HG03439 (cell line): ENCODE measurements around the gene TMEM131L.
A peak's percentile ranks its signal among the peaks of the same experiment; 100 is the strongest.
"Not testable (repeated sequence)": the region's sequence is repeated elsewhere in the genome, so short reads cannot be mapped to it uniquely, and the experiment has no call there.

ENCODE experiments used
- ATAC-seq: cut with Tn5 transposase; IDR thresholded peaks from one replicate; pipeline ENCODE4 v1.9.1; 2021; ENCODE audit warnings: mild to moderate bottlenecking, moderate library complexity; ENCODE audit not compliant: unreplicated experiment

The TMEM131L gene

GRCh38 chr4:153447175-153447905 lies 18.8 kb upstream of the TMEM131L start:
- no peak for ATAC-seq

- ATAC-seq: no peak
These were observed 18.0 kb upstream of the TMEM131L start for GRCh38 chr4:153448003-153448731.

- no peak for ATAC-seq
These were observed 16.8 kb upstream of the TMEM131L start for GRCh38 chr4:153449338-153449737.

GRCh38 chr4:153450544-153450917 lies 15.6 kb upstream of the TMEM131L start:
- ATAC-seq: no peak

GRCh38 chr4:153451145-153451544 lies 15.0 kb upstream of the TMEM131L start:
- not testable (repeated sequence) for ATAC-seq

- no peak for ATAC-seq
These were observed 14.1 kb upstream of the TMEM131L start for GRCh38 chr4:153451911-153452657.

- no peak for ATAC-seq
These were observed 13.3 kb upstream of the TMEM131L start for GRCh38 chr4:153452658-153453378.

- ATAC-seq: no peak
These were observed 12.8 kb upstream of the TMEM131L start for GRCh38 chr4:153453402-153453801.

GRCh38 chr4:153458969-153459368 lies 7.2 kb upstream of the TMEM131L start:
- no peak for ATAC-seq

- not testable (repeated sequence) for ATAC-seq
These were observed 4.6 kb upstream of the TMEM131L start for GRCh38 chr4:153461549-153461948.

- no peak for ATAC-seq
These were observed 2.1 kb upstream of the TMEM131L start for GRCh38 chr4:153464068-153464467.

- ATAC-seq: no peak
These were observed 1.0 kb upstream of the TMEM131L start for GRCh38 chr4:153465140-153465539.

GRCh38 chr4:153465615-153466080 lies 512 bp upstream of the TMEM131L start:
- ATAC-seq: no peak

GRCh38 chr4:153466949-153467896 lies 1.1 kb downstream of the TMEM131L start:
- peak; percentile 56 for ATAC-seq

GRCh38 chr4:153467897-153468262 lies 1.7 kb downstream of the TMEM131L start:
- ATAC-seq: no peak

GRCh38 chr4:153468587-153468986 lies 2.4 kb downstream of the TMEM131L start:
- peak; percentile 23 for ATAC-seq

GRCh38 chr4:153469031-153469430 lies 2.9 kb downstream of the TMEM131L start:
- no peak for ATAC-seq

- not testable (repeated sequence) for ATAC-seq
These were observed 5.0 kb downstream of the TMEM131L start for GRCh38 chr4:153471071-153471697.

GRCh38 chr4:153471698-153472093 lies 5.5 kb downstream of the TMEM131L start:
- ATAC-seq: peak; percentile 31
